ENCODE results near the gene CDK9.

- TF ChIP-seq CTCF (IDR thresholded peaks at IDR 0.05): no peak
- TF ChIP-seq POLR2A (IDR thresholded peaks at IDR 0.05): no peak
Observed at GRCh38 chr9:127761491-127761956, 24.3 kb upstream of the CDK9 start.
